ENCODE measurements around the gene CFAP299. TPM values are rescaled to one million over a fixed set of nuclear protein-coding genes. Genes with fewer than 3 reads are reported as not detected.

CFAP299 gene
- total RNA-seq, 1 experiment from 2014 or later: not detected

DNA sequence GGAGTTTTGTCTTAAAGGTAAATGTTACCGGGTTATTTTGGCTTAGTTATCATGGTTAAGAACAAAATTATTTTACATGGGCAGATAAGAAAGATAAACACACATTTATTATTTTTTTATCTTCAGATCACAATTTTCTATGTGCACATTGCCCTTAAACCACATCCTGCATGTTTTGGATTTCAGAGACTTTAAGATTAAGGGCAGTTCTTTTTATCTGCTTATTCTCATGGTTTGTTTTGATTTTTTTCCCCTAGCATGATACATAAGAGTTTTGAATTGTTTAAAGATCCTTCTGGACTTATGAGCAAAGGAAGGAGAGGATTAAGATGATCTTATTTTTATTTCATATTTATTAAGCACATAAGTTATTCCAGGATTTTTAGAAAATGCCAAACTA is 504.9 kb downstream of the CFAP299 start:
- H3K36me3 ChIP-seq (ENCODE audit: insufficient read depth, low read length, poor library complexity, severe bottlenecking): no peaks in the 10 kb centered on the region
- no peak overlapping the region for H3K4me3 ChIP-seq (ENCODE audit: low read depth, low read length, poor library complexity, severe bottlenecking)
- TF ChIP-seq EZH2 (IDR thresholded peaks at IDR 0.05; ENCODE audit: borderline replicate concordance, low read depth, low read length, poor library complexity, severe bottlenecking): no peak
- TF ChIP-seq CTCF (conservative IDR thresholded peaks at IDR 0.05; ENCODE audit: low read depth, low read length): no peak
- H3K9me3 ChIP-seq (ENCODE audit: low read depth, low read length, poor library complexity, severe bottlenecking): no peaks in the 10 kb centered on the region
- no peak overlapping the region for H3K27ac ChIP-seq (ENCODE audit: low read depth, low read length, poor library complexity, severe bottlenecking)
- ChIA-PET POLR2A (ENCODE audit: low non-redundant PET) (no interaction called here), CTCF (no interaction called here)
- no peaks in the 10 kb centered on the region for H3K4me1 ChIP-seq (ENCODE audit: insufficient read depth, low read length, poor library complexity, severe bottlenecking)
- DNase-seq (ENCODE audit: low spot score): no peak
- no peaks in the 10 kb centered on the region for H3K27me3 ChIP-seq (replicated peaks; ENCODE audit: insufficient read depth, low read depth, low read length, poor library complexity)
- intact Hi-C loops (cut with micrococcal nuclease; ENCODE audit: unreplicated experiment): no loop called here
- no TSS peak for BruUV-seq (replicated peaks)

DNA sequence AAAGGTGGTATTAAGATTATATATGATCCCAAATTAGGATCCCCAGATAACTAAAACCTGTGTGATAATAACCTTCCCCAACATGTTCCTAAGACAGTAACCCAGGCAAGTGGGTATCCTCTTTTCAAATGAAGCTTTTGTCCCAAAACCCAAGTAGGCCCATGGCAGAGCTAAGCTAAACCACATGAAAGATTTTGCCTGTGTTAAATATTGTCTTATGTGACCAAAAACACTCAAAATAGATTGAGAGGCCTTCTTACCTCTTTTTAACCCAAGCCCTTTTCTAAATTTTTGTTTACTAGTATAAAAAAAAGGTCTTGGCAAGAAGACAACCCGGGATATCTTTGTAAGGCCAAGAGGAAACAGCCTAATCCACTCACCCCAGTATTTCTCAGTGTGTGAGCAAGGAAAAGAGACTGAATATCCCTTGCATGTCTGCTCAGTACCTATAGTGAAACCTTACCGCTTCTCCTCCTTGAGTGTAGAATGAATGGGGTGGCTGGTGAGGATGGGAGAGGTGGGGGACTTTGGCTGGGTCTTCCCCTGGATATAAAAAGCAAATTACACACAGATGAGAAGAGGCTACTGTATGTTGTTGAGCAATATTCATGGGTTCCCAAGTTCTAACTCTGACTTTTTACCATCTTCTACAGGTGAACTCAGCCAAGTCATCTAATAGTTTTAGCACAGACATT is 506.2 kb downstream of the CFAP299 start:
- Histone ChIP-seq H3K36me3 (ENCODE audit: insufficient read depth, low read length, poor library complexity, severe bottlenecking) (no peaks in the 10 kb centered on the region), H3K4me3 (ENCODE audit: low read depth, low read length, poor library complexity, severe bottlenecking) (no peak overlapping the region), H3K27ac (ENCODE audit: low read depth, low read length, poor library complexity, severe bottlenecking) (no peak overlapping the region), H3K9me3 (ENCODE audit: low read depth, low read length, poor library complexity, severe bottlenecking) (no peaks in the 10 kb centered on the region), H3K27me3 (replicated peaks; ENCODE audit: insufficient read depth, low read depth, low read length, poor library complexity) (no peaks in the 10 kb centered on the region), H3K4me1 (ENCODE audit: insufficient read depth, low read length, poor library complexity, severe bottlenecking) (no peaks in the 10 kb centered on the region)
- intact Hi-C loops (cut with micrococcal nuclease; ENCODE audit: unreplicated experiment): no loop called here
- BruUV-seq (replicated peaks): no TSS peak
- POLR2A ChIA-PET (ENCODE audit: low non-redundant PET): no interaction called here
- CTCF ChIA-PET: no interaction called here
- no peak for TF ChIP-seq CTCF (conservative IDR thresholded peaks at IDR 0.05; ENCODE audit: low read depth, low read length)
- no peak for TF ChIP-seq EZH2 (IDR thresholded peaks at IDR 0.05; ENCODE audit: borderline replicate concordance, low read depth, low read length, poor library complexity, severe bottlenecking)
- no peak for DNase-seq (ENCODE audit: low spot score)

GRCh38 chr4:80846210-80846609 is 510.7 kb downstream of the CFAP299 start:
- TF ChIP-seq CTCF (conservative IDR thresholded peaks at IDR 0.05; ENCODE audit: low read depth, low read length) (no peak), EZH2 (IDR thresholded peaks at IDR 0.05; ENCODE audit: borderline replicate concordance, low read depth, low read length, poor library complexity, severe bottlenecking) (no peak)
- Histone ChIP-seq H3K27ac (ENCODE audit: low read depth, low read length, poor library complexity, severe bottlenecking) (no peak overlapping the region), H3K9me3 (ENCODE audit: low read depth, low read length, poor library complexity, severe bottlenecking) (no peaks in the 10 kb centered on the region), H3K4me1 (ENCODE audit: insufficient read depth, low read length, poor library complexity, severe bottlenecking) (no peaks in the 10 kb centered on the region), H3K4me3 (ENCODE audit: low read depth, low read length, poor library complexity, severe bottlenecking) (no peak overlapping the region), H3K36me3 (ENCODE audit: insufficient read depth, low read length, poor library complexity, severe bottlenecking) (no peaks in the 10 kb centered on the region), H3K27me3 (replicated peaks; ENCODE audit: insufficient read depth, low read depth, low read length, poor library complexity) (no peaks in the 10 kb centered on the region)
- BruUV-seq (replicated peaks): no TSS peak
- DNase-seq (ENCODE audit: low spot score): no peak
- POLR2A ChIA-PET (ENCODE audit: low non-redundant PET): no interaction called here
- intact Hi-C loops (cut with micrococcal nuclease; ENCODE audit: unreplicated experiment): no loop called here
- CTCF ChIA-PET: no interaction called here
